Panc1 (cell line): ENCODE measurements around the gene LAMB1. TPM values are rescaled to one million over a fixed set of nuclear protein-coding genes. Genes with fewer than 3 reads are reported as not detected.

ENCODE experiments used
- ATAC-seq: fragments of 200-7000 bp; cut with Tn5 transposase; 2 replicates; pipeline ENCODE4 v1.9.1; 2020; ENCODE audit warnings: mild to moderate bottlenecking, moderate library complexity
- BruUV-seq: library from RNA; stranded (reverse); fragments of 400-500 nt; replicated peaks from 2 replicates; lab custom pipeline; 2021; lab: Mats Ljungman, UMichigan
- CTCF ChIA-PET: fragments of 300-600 bp; sonication (Branson Sonifier 250); formaldehyde crosslinking; loops from one replicate; lab custom pipeline; 2022; ENCODE audit warnings: antibody characterized with exemption; lab: Charles Lee
- POLR2A ChIA-PET: fragments of 300-600 bp; sonication (Branson Sonifier 250); formaldehyde crosslinking; loops from one replicate; lab custom pipeline; 2022; ENCODE audit warnings: antibody characterized with exemption; lab: Charles Lee
- DNase-seq: peaks from one replicate; pipeline ENCODE4 v3.0.0-alpha.2; 2010; ENCODE audit warnings: low read depth, low spot score
- H3K27ac ChIP-seq: 2 replicates; pipeline ENCODE4 v1.5.1; 2011; ENCODE audit warnings: mild to moderate bottlenecking, low read length, inconsistent platforms
- H3K27me3 ChIP-seq: fragments of 200-500 bp; sonication (Bioruptor generic); 2 replicates; pipeline ENCODE4 v1.6.0; 2014; ENCODE audit warnings: low read length, inconsistent platforms; ENCODE audit not compliant: control insufficient read depth, insufficient read depth
- H3K36me3 ChIP-seq: fragments of 200-500 bp; sonication (Bioruptor generic); 2 replicates; pipeline ENCODE4 v1.5.1; 2014; ENCODE audit warnings: inconsistent platforms, mild to moderate bottlenecking, low read length, moderate library complexity; ENCODE audit not compliant: control insufficient read depth, insufficient read depth
- H3K4me1 ChIP-seq: 2 replicates; pipeline ENCODE4 v1.5.1; 2011; ENCODE audit warnings: inconsistent platforms, mild to moderate bottlenecking, low read length, moderate library complexity; ENCODE audit not compliant: control insufficient read depth, insufficient read depth
- H3K4me3 ChIP-seq, 2 experiments: 2 replicates each; pipeline ENCODE4 v1.5.1; 2011 to 2012; ENCODE audit warnings: low read depth in 2 of 2, low read length in 2 of 2, mild to moderate bottlenecking in 2 of 2, inconsistent platforms in 1 of 2, moderate library complexity in 1 of 2
- H3K9me3 ChIP-seq: fragments of 200-500 bp; sonication (Bioruptor generic); 2 replicates; pipeline ENCODE4 v1.5.1; 2014; ENCODE audit warnings: low read depth, mild to moderate bottlenecking, inconsistent platforms, low read length, moderate library complexity; ENCODE audit not compliant: control insufficient read depth, insufficient read depth
- CTCF ChIP-seq: fragments of 450-650 bp; IDR thresholded peaks from 2 replicates; pipeline ENCODE4 v1.5.1; 2017; ENCODE audit warnings: mild to moderate bottlenecking
- POLR2AphosphoS5 ChIP-seq: IDR thresholded peaks from 2 replicates; pipeline ENCODE4 v1.6.1; 2012; ENCODE audit warnings: mild to moderate bottlenecking, low read depth, low read length, moderate library complexity
- REST ChIP-seq, 2 experiments: IDR thresholded peaks; 2 replicates each; pipeline ENCODE4 v1.6.1; 2011 to 2012; ENCODE audit warnings: low read depth in 2 of 2, control low read depth in 1 of 2, low read length in 1 of 2, mild to moderate bottlenecking in 1 of 2, moderate library complexity in 1 of 2; ENCODE audit not compliant: insufficient read depth in 1 of 2
- SIN3A ChIP-seq: IDR thresholded peaks from 2 replicates; pipeline ENCODE4 v1.6.1; 2012; ENCODE audit warnings: low read depth, mild to moderate bottlenecking, low read length, moderate library complexity, borderline replicate concordance; ENCODE audit not compliant: insufficient read depth
- TCF7L2 ChIP-seq: IDR thresholded peaks from 2 replicates; pipeline ENCODE4 v1.6.1; 2011; ENCODE audit warnings: mild to moderate bottlenecking, low read depth, low read length, inconsistent platforms
- in situ Hi-C: cut with HindIII; loops from 2 replicates; pipeline ENCODE4 v1.10.0; 2016; ENCODE audit warnings: low sequenced_read_pairs, low pct_unique_long_range_greater_than_20kb
- intact Hi-C: fragments of 100-400 bp; cut with micrococcal nuclease; formaldehyde crosslinking; loops from one replicate; pipeline ENCODE4 v1.10.0; 2022; ENCODE audit not compliant: unreplicated experiment
- total RNA-seq: library from RNA; stranded (reverse); gene quantifications from one replicate; pipeline ENCODE4 v1.2.1, GENCODE V29; 2021; ENCODE audit not compliant: unreplicated experiment

LAMB1 gene
- total RNA-seq, 1 experiment from 2014 or later = 204 TPM

- no TSS peak for BruUV-seq
- POLR2A ChIA-PET = no interaction called here
- DNase-seq (no peak), ATAC-seq (no peak)
- Histone ChIP-seq H3K27ac (peak overlapping the region; percentile 73), H3K4me3 (no peak overlapping the region), H3K4me1 (peaks cover 38% of the 10 kb centered on the region), H3K36me3 (peaks cover 25% of the 10 kb centered on the region), H3K9me3 (no peaks in the 10 kb centered on the region), H3K27me3 (no peaks in the 10 kb centered on the region)
- TF ChIP-seq REST (IDR thresholded peaks at IDR 0.05; ENCODE audit: insufficient read depth in 1 of 2, low read depth in 2 of 2, low read length in 1 of 2) = no peak
- TF ChIP-seq SIN3A = no peak
- TF ChIP-seq TCF7L2 = no peak
- no peak for TF ChIP-seq POLR2AphosphoS5
- TF ChIP-seq CTCF = no peak
- intact Hi-C loops (no loop called here), in situ Hi-C loops (no loop called here)
- CTCF ChIA-PET = no interaction called here
These were observed 47.6 kb downstream of the LAMB1 start for GRCh38 chr7:107955394-107955793.

- intact Hi-C loops = no loop called here
- Histone ChIP-seq H3K27me3 (no peaks in the 10 kb centered on the region), H3K36me3 (peaks cover 21% of the 10 kb centered on the region), H3K27ac (peak overlapping the region; percentile 94), H3K9me3 (no peaks in the 10 kb centered on the region), H3K4me1 (peaks cover 53% of the 10 kb centered on the region), H3K4me3 (no peak overlapping the region)
- BruUV-seq = no TSS peak
- no peak for ATAC-seq
- DNase-seq = no peak
- no peak for TF ChIP-seq CTCF
- TF ChIP-seq POLR2AphosphoS5 = no peak
- no peak for TF ChIP-seq SIN3A
- TF ChIP-seq REST (IDR thresholded peaks at IDR 0.05; ENCODE audit: insufficient read depth in 1 of 2, low read depth in 2 of 2, low read length in 1 of 2) = no peak
- in situ Hi-C loops = no loop called here
- CTCF ChIA-PET = no interaction called here
- POLR2A ChIA-PET = interaction anchor here (0.7 kb wide), 2 partner anchors 140 to 177 kb away, joined by 7 to 8 read pairs; no protein-coding TSS in a partner anchor
These were observed 49.0 kb downstream of the LAMB1 start for GRCh38 chr7:107953924-107954303.
